Naive thymus-derived CD4-positive, alpha-beta T cell (primary cell): ENCODE data around the gene COL1A1. TPM values are rescaled to one million over a fixed set of nuclear protein-coding genes. Genes with fewer than 3 reads are reported as not detected.

Experiments
- ATAC-seq: fragments of 150-1000 bp; cut with Tn5 transposase; 2 replicates; pipeline ENCODE4 v1.10.0; 2021; ENCODE audit warnings: mild to moderate bottlenecking, moderate library complexity
- CTCF ChIA-PET: fragments of 350-600 bp; sonication (Branson Sonifier 250); formaldehyde crosslinking; loops from one replicate; lab custom pipeline; 2021; ENCODE audit warnings: antibody characterized with exemption; lab: Charles Lee
- POLR2A ChIA-PET: fragments of 350-600 bp; sonication (Branson Sonifier 250); formaldehyde crosslinking; loops from one replicate; lab custom pipeline; 2021; ENCODE audit warnings: antibody characterized with exemption, inconsistent platforms; lab: Charles Lee
- DNase-seq, 9 donors: peaks; one replicate each; pipeline versions ENCODE4 v3.0.0 to v3.0.0-alpha.2; 2020 to 2022; ENCODE audit warnings: mixed read lengths in 1 of 9
- H3K27ac ChIP-seq: one replicate; pipeline ENCODE4 v1.7.0; 2013; ENCODE audit warnings: mild to moderate bottlenecking, low read depth, low read length, moderate library complexity
- H3K27me3 ChIP-seq, 2 donors: one replicate each; pipeline ENCODE4 v1.7.0; 2013; ENCODE audit warnings: low read length in 2 of 2, mild to moderate bottlenecking in 2 of 2, moderate library complexity in 2 of 2; ENCODE audit not compliant: control insufficient read depth in 2 of 2, insufficient read depth in 2 of 2
- H3K36me3 ChIP-seq, 3 experiments: 1 replicate in 2 of 3; 2 replicates in 1 of 3; pipeline ENCODE4 v1.7.0; 2013; ENCODE audit warnings: low read length in 3 of 3, mild to moderate bottlenecking in 3 of 3, moderate library complexity in 1 of 3; ENCODE audit not compliant: insufficient read depth in 3 of 3, control insufficient read depth in 2 of 3
- H3K4me1 ChIP-seq, 2 donors: one replicate each; pipeline ENCODE4 v1.7.0; 2013; ENCODE audit warnings: low read length in 2 of 2, mild to moderate bottlenecking in 2 of 2, moderate library complexity in 1 of 2; ENCODE audit not compliant: control insufficient read depth in 2 of 2, insufficient read depth in 2 of 2
- H3K4me3 ChIP-seq: 2 replicates; pipeline ENCODE4 v1.7.0; 2013; ENCODE audit warnings: mild to moderate bottlenecking, low read length
- H3K9me3 ChIP-seq, 3 experiments: 1 replicate in 2 of 3; 2 replicates in 1 of 3; pipeline ENCODE4 v1.7.0; 2013; ENCODE audit warnings: low read length in 3 of 3; ENCODE audit not compliant: control insufficient read depth in 2 of 3
- H3K27ac Mint-ChIP-seq, 9 donors: one replicate each; pipeline ENCODE4 v1.8.0; 2020 to 2022; ENCODE audit warnings: mixed read lengths in 9 of 9, mild to moderate bottlenecking in 8 of 9, moderate library complexity in 5 of 9, inconsistent platforms in 2 of 9
- H3K27me3 Mint-ChIP-seq, 5 donors: one replicate each; pipeline ENCODE4 v1.8.0; 2021 to 2022; ENCODE audit warnings: mixed read lengths in 5 of 5, mild to moderate bottlenecking in 1 of 5
- H3K36me3 Mint-ChIP-seq, 5 donors: one replicate each; pipeline ENCODE4 v1.8.0; 2020 to 2022; ENCODE audit warnings: mixed read lengths in 5 of 5, mild to moderate bottlenecking in 3 of 5, inconsistent platforms in 1 of 5
- H3K4me1 Mint-ChIP-seq, 7 donors: one replicate each; pipeline ENCODE4 v1.8.0; 2020 to 2022; ENCODE audit warnings: mixed read lengths in 7 of 7, mild to moderate bottlenecking in 3 of 7, inconsistent platforms in 1 of 7
- H3K4me3 Mint-ChIP-seq, 10 donors: one replicate each; pipeline ENCODE4 v1.8.0; 2020 to 2022; ENCODE audit warnings: mild to moderate bottlenecking in 10 of 10, mixed read lengths in 10 of 10, moderate library complexity in 6 of 10, inconsistent platforms in 2 of 10
- H3K9me3 Mint-ChIP-seq, 11 donors: one replicate each; pipeline ENCODE4 v1.8.0; 2020 to 2022; ENCODE audit warnings: mixed read lengths in 11 of 11, mild to moderate bottlenecking in 4 of 11, inconsistent platforms in 1 of 11, moderate library complexity in 1 of 11
- intact Hi-C, 2 donors: fragments of 100-400 bp; cut with micrococcal nuclease; formaldehyde crosslinking; loops; one replicate each; pipeline ENCODE4 v1.15.1; 2023
- polyA plus RNA-seq, 2 donors: library from polyadenylated mRNA; unstranded; fragments of 300-500 nt; fragmentation: Illumina TruSeq; gene quantifications; one replicate each; pipeline ENCODE4 v1.2.3, GENCODE V29; 2021
- total RNA-seq, 6 experiments: library from RNA in 5 of 6; stranded (reverse) in 5 of 6; gene quantifications; 1 replicate in 5 of 6; 2 replicates in 1 of 6; pipeline ENCODE4 v1.2.3 and lab custom pipeline; 2021 to 2026

The COL1A1 gene
- total and polyA plus RNA-seq, 7 experiments from 2014 or later: 0.36 to 12.6 (median 1.2) TPM; not detected in 2

DNA sequence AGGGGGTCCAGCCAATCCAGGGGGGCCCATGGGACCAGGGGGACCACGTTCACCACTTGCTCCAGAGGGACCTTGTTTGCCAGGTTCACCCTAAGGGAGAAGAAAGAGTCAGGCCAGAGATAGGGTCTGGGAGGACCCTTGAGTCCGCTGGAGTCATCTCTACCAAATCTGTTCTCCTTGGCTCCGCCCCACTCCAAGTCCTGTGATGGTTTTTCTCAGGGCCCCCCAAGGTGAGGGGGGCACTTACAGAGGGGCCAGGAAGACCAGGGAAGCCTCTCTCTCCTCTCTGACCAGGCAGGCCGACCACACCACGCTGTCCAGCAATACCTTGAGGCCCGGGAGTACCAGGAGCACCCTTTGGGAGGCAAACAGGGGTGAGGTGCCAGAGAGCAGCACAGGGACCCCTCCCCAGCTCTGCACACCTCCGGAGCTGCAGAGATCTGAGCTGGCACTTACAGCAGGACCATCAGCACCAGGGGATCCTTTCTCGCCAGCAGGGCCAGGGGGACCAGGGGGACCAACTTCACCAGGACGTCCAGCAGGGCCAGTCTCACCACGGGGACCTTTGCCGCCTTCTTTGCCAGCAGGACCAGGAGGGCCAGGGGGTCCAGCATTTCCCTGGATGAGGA lies 12.4 kb downstream of the COL1A1 start:
- intact Hi-C loops: no loop called here
- Mint-ChIP-seq H3K9me3 (no peaks in the 10 kb centered on the region), H3K27ac (no peak overlapping the region), H3K4me1 (peaks cover under 1 to 9% (median 3%) of the 10 kb centered on the region in 7 donors), H3K36me3 (no peaks in the 10 kb centered on the region), H3K27me3 (no peaks in the 10 kb centered on the region), H3K4me3 (no peak overlapping the region)
- Histone ChIP-seq H3K9me3 (no peaks in the 10 kb centered on the region), H3K27ac (no peak overlapping the region), H3K27me3 (no peaks in the 10 kb centered on the region), H3K36me3 (no peaks in the 10 kb centered on the region), H3K4me1 (peaks cover 2% of the 10 kb centered on the region in 2 donors), H3K4me3 (no peak overlapping the region)
- ChIA-PET CTCF (no interaction called here), POLR2A (no interaction called here)
- no peak for DNase-seq
- no peak for ATAC-seq

DNA sequence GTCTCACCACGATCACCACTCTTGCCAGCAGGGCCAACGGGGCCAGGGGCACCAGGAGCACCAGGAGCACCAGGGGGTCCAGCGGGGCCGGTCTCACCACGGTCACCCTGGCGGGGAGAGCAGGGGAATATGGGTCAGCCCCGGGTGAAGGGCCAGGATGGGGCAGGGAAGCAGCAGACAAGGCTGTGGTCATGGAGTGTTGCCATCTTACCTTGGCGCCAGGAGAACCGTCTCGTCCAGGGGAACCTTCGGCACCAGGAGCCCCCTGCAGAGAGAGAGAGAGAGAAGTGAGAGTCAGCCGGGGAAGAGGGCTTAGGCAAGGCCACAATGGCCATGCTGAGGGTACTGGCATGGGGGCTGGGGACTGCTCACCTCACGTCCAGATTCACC lies 12.9 kb downstream of the COL1A1 start:
- H3K36me3 Mint-ChIP-seq: no peaks in the 10 kb centered on the region
- no peak overlapping the region for H3K4me3 Mint-ChIP-seq
- H3K4me1 Mint-ChIP-seq: peaks cover 6 to 14% (median 8%) of the 10 kb centered on the region in 7 donors
- no peak for ATAC-seq
- H3K9me3 ChIP-seq: no peaks in the 10 kb centered on the region
- peaks cover 5 to 8% of the 10 kb centered on the region in 2 donors for H3K4me1 ChIP-seq
- H3K36me3 ChIP-seq: no peaks in the 10 kb centered on the region
- no peak overlapping the region for H3K27ac Mint-ChIP-seq
- POLR2A ChIA-PET: no interaction called here
- CTCF ChIA-PET: interaction anchor here (1.0 to 1.1 kb wide), 2 partner anchors 20 to 71 kb away, joined by 3 to 7 read pairs; no protein-coding TSS in a partner anchor
- H3K27me3 ChIP-seq: no peaks in the 10 kb centered on the region
- H3K27me3 Mint-ChIP-seq: no peaks in the 10 kb centered on the region
- H3K9me3 Mint-ChIP-seq: no peaks in the 10 kb centered on the region
- DNase-seq: no peak
- intact Hi-C loops: no loop called here
- no peak overlapping the region for H3K4me3 ChIP-seq
- no peak overlapping the region for H3K27ac ChIP-seq

DNA sequence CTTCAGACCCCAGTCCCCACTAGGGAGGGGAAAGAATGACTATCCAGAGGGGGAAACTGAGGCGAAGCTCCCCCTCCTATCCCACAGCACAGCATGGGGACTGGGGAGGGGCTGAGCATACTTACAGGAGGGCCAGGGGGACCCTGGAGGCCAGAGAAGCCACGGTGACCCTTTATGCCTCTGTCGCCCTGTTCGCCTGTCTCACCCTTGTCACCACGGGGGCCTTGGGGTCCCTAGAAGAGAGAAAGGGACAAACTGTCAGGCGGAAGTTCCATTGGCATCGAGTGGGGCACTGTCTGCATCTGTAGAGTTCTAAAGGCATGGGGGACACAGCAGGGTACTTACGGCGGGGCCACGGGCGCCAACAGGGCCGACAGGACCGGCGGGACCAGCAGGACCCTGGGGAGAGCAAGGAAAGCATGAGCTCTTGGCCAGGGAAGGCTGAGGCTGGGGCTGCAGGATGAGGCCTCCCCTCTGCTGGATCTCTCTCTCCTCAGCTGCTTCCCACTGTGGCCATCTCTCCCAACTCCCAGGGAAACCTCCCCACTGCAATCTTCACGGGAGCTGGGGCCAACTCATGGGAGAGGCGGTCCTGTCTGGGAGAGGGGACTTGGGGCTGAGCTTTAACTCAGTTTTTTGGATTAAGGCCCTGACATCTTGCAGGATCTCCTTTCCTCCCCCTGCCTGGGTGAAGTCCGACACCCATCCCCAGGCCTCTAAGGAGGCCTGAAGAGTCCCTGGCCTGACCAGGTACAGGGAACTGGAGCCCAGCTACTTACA lies 13.5 kb downstream of the COL1A1 start:
- no peak overlapping the region for H3K27ac ChIP-seq
- H3K4me3 ChIP-seq: no peak overlapping the region
- no peak overlapping the region for H3K4me3 Mint-ChIP-seq
- intact Hi-C loops: no loop called here
- no peaks in the 10 kb centered on the region for H3K36me3 ChIP-seq
- H3K9me3 Mint-ChIP-seq: no peaks in the 10 kb centered on the region
- CTCF ChIA-PET: interaction anchor here (0.5 to 1.1 kb wide), 3 partner anchors 12 to 71 kb away, joined by 3 to 7 read pairs (median 3); no protein-coding TSS in a partner anchor
- H3K4me1 ChIP-seq: peaks cover 7 to 11% of the 10 kb centered on the region in 2 donors
- no peaks in the 10 kb centered on the region for H3K9me3 ChIP-seq
- no peaks in the 10 kb centered on the region for H3K27me3 Mint-ChIP-seq
- no peaks in the 10 kb centered on the region for H3K27me3 ChIP-seq
- H3K4me1 Mint-ChIP-seq: peaks cover 8 to 20% (median 11%) of the 10 kb centered on the region in 7 donors
- DNase-seq: no peak
- H3K36me3 Mint-ChIP-seq: no peaks in the 10 kb centered on the region
- no peak overlapping the region for H3K27ac Mint-ChIP-seq
- POLR2A ChIA-PET: no interaction called here
- ATAC-seq: no peak

DNA sequence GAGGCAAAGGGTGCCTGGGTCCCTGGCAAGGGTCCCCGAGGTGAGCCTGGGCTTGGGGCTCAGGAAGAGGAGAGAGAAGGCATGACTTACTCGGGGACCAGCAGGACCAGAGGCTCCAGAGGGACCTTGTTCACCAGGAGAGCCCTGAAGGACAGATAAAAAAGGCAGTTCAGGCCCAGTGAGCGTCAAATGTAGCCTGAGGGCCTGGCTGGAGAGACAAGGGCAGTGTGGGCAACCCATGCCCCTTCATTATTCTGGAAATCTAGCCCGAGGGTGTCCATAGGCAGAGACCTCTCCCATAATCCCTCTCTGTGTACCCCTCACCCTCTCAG lies 14.1 kb downstream of the COL1A1 start:
- ChIA-PET POLR2A (no interaction called here), CTCF (interaction anchor here (1.1 kb wide), 1 partner anchor 70 kb away, joined by 3 read pairs; no protein-coding TSS in a partner anchor)
- intact Hi-C loops: no loop called here
- no peaks in the 10 kb centered on the region for H3K36me3 Mint-ChIP-seq
- no peak overlapping the region for H3K27ac Mint-ChIP-seq
- Histone ChIP-seq H3K4me3 (no peak overlapping the region), H3K4me1 (peaks cover 7 to 11% of the 10 kb centered on the region in 2 donors), H3K27me3 (no peaks in the 10 kb centered on the region), H3K27ac (no peak overlapping the region), H3K9me3 (no peaks in the 10 kb centered on the region), H3K36me3 (no peaks in the 10 kb centered on the region)
- H3K9me3 Mint-ChIP-seq: no peaks in the 10 kb centered on the region
- H3K4me3 Mint-ChIP-seq: no peak overlapping the region
- H3K27me3 Mint-ChIP-seq: no peaks in the 10 kb centered on the region
- peaks cover 8 to 24% (median 15%) of the 10 kb centered on the region in 7 donors for H3K4me1 Mint-ChIP-seq
- no peak for ATAC-seq
- no peak for DNase-seq

DNA sequence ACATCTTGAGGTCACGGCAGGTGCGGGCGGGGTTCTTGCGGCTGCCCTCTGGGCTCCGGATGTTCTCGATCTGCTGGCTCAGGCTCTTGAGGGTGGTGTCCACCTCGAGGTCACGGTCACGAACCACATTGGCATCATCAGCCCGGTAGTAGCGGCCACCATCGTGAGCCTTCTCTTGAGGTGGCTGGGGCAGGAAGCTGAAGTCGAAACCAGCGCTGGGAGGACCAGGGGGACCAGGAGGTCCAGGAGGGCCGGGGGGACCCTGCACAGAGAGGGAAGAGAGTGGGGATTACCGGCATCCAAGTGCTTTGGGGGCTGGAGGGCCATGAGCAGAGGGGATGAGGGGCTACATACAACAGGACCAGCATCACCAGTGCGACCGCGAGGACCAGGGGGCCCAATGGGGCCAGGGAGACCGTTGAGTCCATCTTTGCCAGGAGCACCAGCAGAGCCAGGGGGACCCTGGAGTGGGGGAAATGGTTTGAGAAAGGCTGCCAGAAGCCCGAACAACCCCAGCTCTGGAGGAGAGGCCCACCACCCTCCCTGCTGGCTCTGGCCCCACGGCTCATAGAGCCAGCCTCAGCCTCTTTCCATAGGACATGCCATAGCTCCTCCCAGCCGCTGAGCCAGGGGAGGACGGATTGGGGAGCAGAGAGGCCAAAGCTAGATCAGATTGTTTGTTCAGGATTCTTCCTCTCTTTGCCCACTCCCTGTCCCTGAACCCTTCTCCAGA lies 14.6 kb downstream of the COL1A1 start:
- Mint-ChIP-seq H3K27ac (no peak overlapping the region), H3K36me3 (no peaks in the 10 kb centered on the region), H3K4me3 (no peak overlapping the region), H3K27me3 (no peaks in the 10 kb centered on the region), H3K4me1 (peaks cover 8 to 24% (median 15%) of the 10 kb centered on the region in 7 donors), H3K9me3 (no peaks in the 10 kb centered on the region)
- no peak for ATAC-seq
- ChIA-PET CTCF (interaction anchor here (1.7 kb wide), 1 partner anchor 13 kb away, joined by 3 read pairs; no protein-coding TSS in a partner anchor), POLR2A (no interaction called here)
- Histone ChIP-seq H3K36me3 (no peaks in the 10 kb centered on the region), H3K27me3 (no peaks in the 10 kb centered on the region), H3K27ac (no peak overlapping the region), H3K4me1 (peaks cover 7 to 11% of the 10 kb centered on the region in 2 donors), H3K9me3 (no peaks in the 10 kb centered on the region), H3K4me3 (no peak overlapping the region)
- intact Hi-C loops: no loop called here
- DNase-seq: no peak

DNA sequence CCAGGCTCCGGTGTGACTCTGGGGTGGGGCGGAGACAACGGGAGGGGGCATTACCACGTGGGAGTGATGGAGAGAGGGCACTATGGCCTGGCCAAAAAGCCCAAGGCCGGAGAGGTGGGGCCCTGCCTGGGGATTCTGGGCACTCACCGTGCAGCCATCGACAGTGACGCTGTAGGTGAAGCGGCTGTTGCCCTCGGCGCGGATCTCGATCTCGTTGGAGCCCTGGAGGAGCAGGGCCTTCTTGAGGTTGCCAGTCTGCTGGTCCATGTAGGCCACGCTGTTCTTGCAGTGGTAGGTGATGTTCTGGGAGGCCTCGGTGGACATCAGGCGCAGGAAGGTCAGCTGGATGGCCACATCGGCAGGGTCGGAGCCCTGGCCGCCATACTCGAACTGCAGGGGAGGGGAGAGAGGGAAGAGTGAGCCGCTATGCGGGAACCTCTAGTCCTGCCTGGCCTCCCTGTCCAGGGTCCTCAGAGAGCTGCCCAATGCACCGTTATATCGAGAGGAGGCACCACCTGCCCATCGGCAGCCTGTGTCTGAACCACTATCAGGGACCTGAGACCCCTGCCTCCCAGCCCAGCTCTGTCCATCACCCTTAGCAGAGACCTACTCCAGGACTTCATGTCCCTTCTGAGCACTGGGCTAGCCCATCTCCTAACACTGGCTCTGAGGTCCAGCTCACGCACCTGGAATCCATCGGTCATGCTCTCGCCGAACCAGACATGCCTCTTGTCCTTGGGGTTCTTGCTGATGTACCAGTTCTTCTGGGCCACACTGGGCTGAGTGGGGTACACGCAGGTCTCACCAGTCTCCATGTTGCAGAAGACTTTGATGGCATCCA lies 15.6 kb downstream of the COL1A1 start:
- Histone ChIP-seq H3K27ac (no peak overlapping the region), H3K9me3 (no peaks in the 10 kb centered on the region), H3K4me3 (no peak overlapping the region), H3K27me3 (no peaks in the 10 kb centered on the region), H3K36me3 (no peaks in the 10 kb centered on the region), H3K4me1 (peaks cover 7 to 11% of the 10 kb centered on the region in 2 donors)
- ATAC-seq (no peak), DNase-seq (no peak)
- intact Hi-C loops: no loop called here
- peaks cover 8 to 24% (median 16%) of the 10 kb centered on the region in 7 donors for H3K4me1 Mint-ChIP-seq
- no peaks in the 10 kb centered on the region for H3K36me3 Mint-ChIP-seq
- ChIA-PET POLR2A (no interaction called here), CTCF (interaction anchor here (1.7 kb wide), 1 partner anchor 14 kb away, joined by 3 read pairs; no protein-coding TSS in a partner anchor)
- peak overlapping the region in 1 of 10 donors; percentile 32 for H3K4me3 Mint-ChIP-seq
- peak overlapping the region in 1 of 9 donors; percentile 62 for H3K27ac Mint-ChIP-seq
- no peaks in the 10 kb centered on the region for H3K27me3 Mint-ChIP-seq
- H3K9me3 Mint-ChIP-seq: no peaks in the 10 kb centered on the region
